Heart right ventricle (tissue), 16 donors: Measurements from ENCODE around the gene LINC00237. TPM values are rescaled to one million over a fixed set of nuclear protein-coding genes. Genes with fewer than 3 reads are reported as not detected.

ENCODE experiments used
- ATAC-seq, 8 donors: fragments of 200-7000 bp; cut with Tn5 transposase; one replicate each; pipeline ENCODE4 v1.9.1; 2020; ENCODE audit warnings: mild to moderate bottlenecking in 8 of 8, moderate library complexity in 8 of 8, moderate number of reproducible peaks in 1 of 8
- DNase-seq, 2 donors: peaks; one replicate each; pipeline ENCODE4 v3.0.0-alpha.2; 2020
- H3K27ac ChIP-seq, 10 donors: fragments of 200-600 bp; sonication (generic) in 2 of 10; one replicate each; pipeline versions ENCODE4 v1.5.0 to v1.8.0; 2020 to 2022; ENCODE audit warnings: mild to moderate bottlenecking in 3 of 10
- H3K27me3 ChIP-seq, 7 donors: fragments of 200-600 bp; one replicate each; pipeline ENCODE4 v1.8.0; 2021 to 2022; ENCODE audit warnings: mild to moderate bottlenecking in 2 of 7
- H3K36me3 ChIP-seq, 9 donors: fragments of 200-600 bp; sonication (generic) in 1 of 9; one replicate each; pipeline versions ENCODE4 v1.5.0 to v1.8.0; 2020 to 2022; ENCODE audit warnings: mild to moderate bottlenecking in 2 of 9
- H3K4me1 ChIP-seq, 9 donors: fragments of 200-600 bp; sonication (generic) in 1 of 9; one replicate each; pipeline versions ENCODE4 v1.5.0 to v1.8.0; 2020 to 2022; ENCODE audit warnings: mild to moderate bottlenecking in 4 of 9
- H3K4me3 ChIP-seq, 10 donors: fragments of 200-600 bp; sonication (generic) in 2 of 10; one replicate each; pipeline versions ENCODE4 v1.5.0 to v1.8.0; 2020 to 2022; ENCODE audit warnings: mild to moderate bottlenecking in 7 of 10, moderate library complexity in 2 of 10
- H3K9me3 ChIP-seq, 11 donors: fragments of 200-600 bp in 10 of 11; sonication (generic) in 2 of 11; one replicate each; pipeline versions ENCODE4 v1.5.0 to v1.8.0; 2013 to 2022; ENCODE audit warnings: mild to moderate bottlenecking in 2 of 11, control low read depth in 1 of 11, moderate library complexity in 1 of 11
- WGBS, 2 donors: extraction: QIAGEN DNeasy Blood & Tissue Kit; methylation state at CpG; one replicate each; pipeline ENCODE4 v1.1.7; 2013; ENCODE audit warnings: inconsistent platforms in 1 of 2; 5-methylcytosine and 5-hydroxymethylcytosine counted together
- intact Hi-C, 10 donors: fragments of 100-400 bp; cut with DNase I; formaldehyde crosslinking; loops; one replicate each; pipeline versions ENCODE4 v1.11.1 to v1.14.2; 2022
- polyA plus RNA-seq, 2 donors: library from polyadenylated mRNA; stranded (reverse); fragments of 200-250 nt; gene quantifications; one replicate each; pipeline ENCODE4 v1.2.3, GENCODE V29; 2013
- total RNA-seq, 10 donors: library from RNA; stranded (reverse); fragmentation: NEBNext Ultra II Directional in 3 of 10; extraction: Animal tissue kit (Norgen Biotek cat#: 25700) in 3 of 10; gene quantifications; one replicate each; pipeline versions ENCODE4 v1.2.1 to v1.2.4, GENCODE V29; 2021 to 2023
- TF ChIP-seq, protein P1 (sequence below), 9 donors: fragments of 200-600 bp; sonication (generic) in 2 of 9; IDR thresholded peaks; one replicate each; pipeline versions ENCODE4 v1.5.0 to v1.8.0; 2021 to 2022; ENCODE audit warnings: antibody characterized with exemption in 9 of 9, mild to moderate bottlenecking in 5 of 9, moderate library complexity in 1 of 9
- donor health status: Arrhythmogenic right ventricular cardiomyopathy.
- donor health status: ischemic (EF 13 %, LVEDD 7.1; RV severe dilation, severe dysfunction).
- donor health status: healthy with polysubstance abuse.
- donor health status: DM: no; HTN: yes; CAD: no.
- donor health status: DM: no; HTN: no; CAD: no.
- donor health status: ischemic (EF 25% LVEDD 6.9; RV normal size, moderate dysfunction).
- donor health status: ischemic (EF 25% LVEDD 5.7; RV mildly dilated, moderate dysfunction).
- donor health status: healthy.
- donor health status: DM: yes; HTN: yes; CAD: no.
- donor health status: Ischemic cardiomyopathy.
- donor health status: ischemic (EF 35%, LVEDD 5.7; RV mildly dilated, moderate dysfunction).
- donor health status: nonischemic (EF 11% LVEDD 7.7; RV severe dilation, severe dysfunction).
- donor health status: DM: yes; HTN: yes; CAD: no.
- donor health status: PGD.
- donor health status: ischemic (EF 29% LVEDD 5.4; RV normal size, mild dysfunction).
- donor health status: nonischemic (EF 23%, LVEDD 6.1; RV moderate dilation, normal function).

The LINC00237 gene
- total and polyA plus RNA-seq, 12 donors, result not detected

DNA sequence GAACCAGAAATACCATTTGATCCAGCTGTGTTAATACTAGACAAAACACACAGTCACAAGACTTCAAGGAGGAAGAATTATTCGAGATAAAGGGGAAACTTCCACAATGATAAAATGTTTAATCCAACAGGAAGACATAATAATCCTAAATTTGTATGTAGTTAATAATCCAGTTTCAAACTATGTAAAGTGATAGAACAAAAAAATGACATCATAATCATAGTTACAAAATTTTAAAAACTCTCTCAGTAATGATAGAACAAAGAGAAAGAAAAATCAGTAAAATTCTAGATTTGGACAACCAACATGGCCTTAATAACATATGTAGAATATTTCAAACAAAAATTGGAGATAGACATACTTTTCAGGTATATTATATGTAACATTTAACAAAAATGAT lies 38.9 kb downstream of the LINC00237 start:
- Histone ChIP-seq H3K4me3 (no peak overlapping the region), H3K36me3 (no peaks in the 10 kb centered on the region), H3K27me3 (peaks cover 0 to 22% (median 15%) of the 10 kb centered on the region in 7 donors), H3K4me1 (no peaks in the 10 kb centered on the region), H3K27ac (no peak overlapping the region), H3K9me3 (peaks cover 0 to 6% (median 0%) of the 10 kb centered on the region in 11 donors)
- no peak for DNase-seq
- no peak for ATAC-seq
- intact Hi-C loops, result no loop called here
- 55 to 72% methylated on average over 1 of the region's 1 CpG for WGBS, 2 donors
- TF ChIP-seq, protein P1, sequence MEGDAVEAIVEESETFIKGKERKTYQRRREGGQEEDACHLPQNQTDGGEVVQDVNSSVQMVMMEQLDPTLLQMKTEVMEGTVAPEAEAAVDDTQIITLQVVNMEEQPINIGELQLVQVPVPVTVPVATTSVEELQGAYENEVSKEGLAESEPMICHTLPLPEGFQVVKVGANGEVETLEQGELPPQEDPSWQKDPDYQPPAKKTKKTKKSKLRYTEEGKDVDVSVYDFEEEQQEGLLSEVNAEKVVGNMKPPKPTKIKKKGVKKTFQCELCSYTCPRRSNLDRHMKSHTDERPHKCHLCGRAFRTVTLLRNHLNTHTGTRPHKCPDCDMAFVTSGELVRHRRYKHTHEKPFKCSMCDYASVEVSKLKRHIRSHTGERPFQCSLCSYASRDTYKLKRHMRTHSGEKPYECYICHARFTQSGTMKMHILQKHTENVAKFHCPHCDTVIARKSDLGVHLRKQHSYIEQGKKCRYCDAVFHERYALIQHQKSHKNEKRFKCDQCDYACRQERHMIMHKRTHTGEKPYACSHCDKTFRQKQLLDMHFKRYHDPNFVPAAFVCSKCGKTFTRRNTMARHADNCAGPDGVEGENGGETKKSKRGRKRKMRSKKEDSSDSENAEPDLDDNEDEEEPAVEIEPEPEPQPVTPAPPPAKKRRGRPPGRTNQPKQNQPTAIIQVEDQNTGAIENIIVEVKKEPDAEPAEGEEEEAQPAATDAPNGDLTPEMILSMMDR (IDR thresholded peaks at IDR 0.05), result no peak

DNA sequence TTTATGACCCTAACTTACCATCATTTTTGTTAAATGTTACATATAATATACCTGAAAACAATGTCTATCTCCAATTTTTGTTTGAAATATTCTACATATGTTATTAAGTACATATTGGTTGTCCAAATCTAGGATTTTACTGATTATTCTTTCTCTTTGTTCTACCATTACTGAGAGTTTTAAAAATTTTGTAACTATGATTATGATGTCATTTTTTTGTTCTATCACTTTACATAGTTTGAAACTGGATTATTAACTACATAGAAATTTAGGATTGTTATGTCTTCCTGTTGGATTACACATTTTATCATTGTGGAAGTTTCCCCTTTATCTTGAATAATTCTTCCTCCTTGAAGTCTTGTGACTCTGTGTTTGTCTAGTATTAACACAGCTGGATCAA lies 41.2 kb downstream of the LINC00237 start:
- ATAC-seq, result no peak
- no peaks in the 10 kb centered on the region for H3K4me1 ChIP-seq
- H3K4me3 ChIP-seq, result no peak overlapping the region
- H3K9me3 ChIP-seq, result peaks cover 0 to 6% (median 0%) of the 10 kb centered on the region in 11 donors
- DNase-seq, result no peak
- TF ChIP-seq, protein P1 (IDR thresholded peaks at IDR 0.05), result no peak
- intact Hi-C loops, result no loop called here
- no peak overlapping the region for H3K27ac ChIP-seq
- peaks cover 0 to 33% (median 16%) of the 10 kb centered on the region in 7 donors for H3K27me3 ChIP-seq
- H3K36me3 ChIP-seq, result no peaks in the 10 kb centered on the region

GRCh38 chr20:21063276-21063675 lies 42.9 kb downstream of the LINC00237 start:
- peaks cover 0 to 13% (median 0%) of the 10 kb centered on the region in 11 donors for H3K9me3 ChIP-seq
- no peak overlapping the region for H3K4me3 ChIP-seq
- H3K36me3 ChIP-seq, result no peaks in the 10 kb centered on the region
- intact Hi-C loops, result no loop called here
- DNase-seq, result no peak
- 76 to 86% methylated on average over 7 of the region's 7 CpGs for WGBS, 2 donors
- no peak overlapping the region for H3K27ac ChIP-seq
- peaks cover 0 to 33% (median 17%) of the 10 kb centered on the region in 7 donors for H3K27me3 ChIP-seq
- TF ChIP-seq, protein P1 (IDR thresholded peaks at IDR 0.05), result no peak
- no peaks in the 10 kb centered on the region for H3K4me1 ChIP-seq
- ATAC-seq, result no peak

DNA sequence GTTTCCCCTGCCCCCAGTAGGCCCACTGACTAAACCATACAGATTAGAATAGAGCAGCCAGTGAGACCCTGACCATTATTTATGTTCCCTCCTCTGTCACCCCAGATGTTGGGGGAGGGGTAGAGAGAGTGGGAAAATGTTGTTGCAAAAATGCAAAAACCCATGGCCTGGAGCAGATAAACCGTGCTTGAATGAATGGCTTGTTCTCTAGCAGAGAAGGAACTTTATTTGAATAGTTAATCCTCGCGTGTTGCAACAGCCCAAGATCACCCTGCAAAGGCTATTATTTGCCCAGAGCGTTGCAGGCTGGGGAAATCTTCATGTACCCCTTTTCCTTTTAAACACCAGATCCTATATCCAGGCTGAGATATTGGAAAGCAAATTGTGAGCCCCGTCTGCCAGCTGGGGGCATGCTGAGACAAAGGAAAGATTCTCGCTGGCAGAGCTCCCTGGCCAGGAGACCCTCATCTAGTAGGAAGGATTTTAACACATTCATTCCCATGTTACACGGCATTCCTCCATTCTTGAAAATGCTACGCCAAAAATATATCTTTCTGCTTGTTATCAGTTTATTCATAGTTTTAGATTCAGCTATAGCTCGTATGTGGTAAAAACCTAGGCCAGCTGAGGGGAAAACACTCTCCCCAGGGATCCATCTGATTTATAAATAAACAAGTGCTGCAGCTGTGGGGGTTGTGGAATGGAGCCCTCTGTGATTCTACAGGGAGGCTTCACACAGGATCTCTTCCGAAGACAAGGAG lies 53.0 kb downstream of the LINC00237 start:
- no peaks in the 10 kb centered on the region for H3K36me3 ChIP-seq
- H3K9me3 ChIP-seq, result peaks cover 0 to under 1% (median 0%) of the 10 kb centered on the region in 11 donors
- no peak overlapping the region for H3K4me3 ChIP-seq
- ATAC-seq (no peak), DNase-seq (no peak)
- TF ChIP-seq, protein P1 (IDR thresholded peaks at IDR 0.05), result no peak
- intact Hi-C loops, result no loop called here
- no peaks in the 10 kb centered on the region for H3K4me1 ChIP-seq
- no peak overlapping the region for H3K27ac ChIP-seq
- 10 to 14% methylated on average over 10 of the region's 10 CpGs for WGBS, 2 donors
- H3K27me3 ChIP-seq, result peaks cover 0 to 48% (median 40%) of the 10 kb centered on the region in 7 donors
